PFSK-1 (cell line): ENCODE measurements around the gene PFKFB3.

Experiments
- POLR2AphosphoS5 ChIP-seq: IDR thresholded peaks from 2 replicates; pipeline ENCODE4 v1.6.1; 2012; ENCODE audit warnings: low read depth, mild to moderate bottlenecking, control low read depth, low read length, moderate library complexity
- REST ChIP-seq, 2 experiments: IDR thresholded peaks; 2 replicates each; pipeline versions ENCODE4 v1.6.1 to v1.8.0; 2011 to 2012; ENCODE audit warnings: low read depth in 2 of 2, low read length in 2 of 2, control low read depth in 1 of 2, inconsistent platforms in 1 of 2, mild to moderate bottlenecking in 1 of 2, moderate library complexity in 1 of 2; ENCODE audit not compliant: insufficient read depth in 1 of 2

- TF ChIP-seq POLR2AphosphoS5 (no peak), REST (IDR thresholded peaks at IDR 0.05; ENCODE audit: insufficient read depth in 1 of 2, low read depth in 2 of 2, low read length in 2 of 2) (no peak)
Measured at GRCh38 chr10:6272126-6272525, 69.4 kb downstream of the PFKFB3 start.
